Measurements from ENCODE around the gene LLGL2.
A peak's percentile ranks its signal among the peaks of the same experiment; 100 is the strongest.

Gene LLGL2

GRCh38 chr17:75491680-75492079 is 33.8 kb upstream of the LLGL2 start:
- DNase-seq, result no peak

- no peak for DNase-seq
These were observed 32.8 kb upstream of the LLGL2 start for GRCh38 chr17:75492555-75493168.

- DNase-seq, result no peak
These were observed 31.9 kb upstream of the LLGL2 start for GRCh38 chr17:75493476-75494129.

GRCh38 chr17:75494326-75494877 is 31.1 kb upstream of the LLGL2 start:
- no peak for DNase-seq

- DNase-seq, result no peak
These were observed 29.5 kb upstream of the LLGL2 start for GRCh38 chr17:75496005-75496404.

GRCh38 chr17:75498039-75498725 is 27.3 kb upstream of the LLGL2 start:
- DNase-seq, result no peak

GRCh38 chr17:75498726-75499213 is 26.7 kb upstream of the LLGL2 start:
- DNase-seq, result no peak

GRCh38 chr17:75499313-75500022 is 26.0 kb upstream of the LLGL2 start:
- DNase-seq, result no peak

- DNase-seq, result no peak
These were observed 24.9 kb upstream of the LLGL2 start for GRCh38 chr17:75500419-75501216.

GRCh38 chr17:75501378-75502071 is 24.0 kb upstream of the LLGL2 start:
- DNase-seq, result no peak

GRCh38 chr17:75502072-75502720 is 23.3 kb upstream of the LLGL2 start:
- DNase-seq, result no peak

- DNase-seq, result no peak
These were observed 22.7 kb upstream of the LLGL2 start for GRCh38 chr17:75502721-75503329.

GRCh38 chr17:75503337-75503950 is 22.1 kb upstream of the LLGL2 start:
- no peak for DNase-seq

GRCh38 chr17:75503976-75504346 is 21.5 kb upstream of the LLGL2 start:
- no peak for DNase-seq

GRCh38 chr17:75504347-75505151 is 20.9 kb upstream of the LLGL2 start:
- peak; percentile 46 for DNase-seq

- DNase-seq, result no peak
These were observed 20.4 kb upstream of the LLGL2 start for GRCh38 chr17:75505152-75505409.

- DNase-seq, result no peak
These were observed 19.9 kb upstream of the LLGL2 start for GRCh38 chr17:75505640-75506039.

GRCh38 chr17:75506134-75506533 is 19.4 kb upstream of the LLGL2 start:
- no peak for DNase-seq

- DNase-seq, result no peak
These were observed 18.6 kb upstream of the LLGL2 start for GRCh38 chr17:75506888-75507287.

Data from inflammatory macrophage treated with lipopolysaccharide for 4 hours (primary cell).